GM12878 (cell line): ENCODE measurements around the gene BNIP1. TPM values are rescaled to one million over a fixed set of nuclear protein-coding genes. Genes with fewer than 3 reads are reported as not detected.

Source experiments
- ATAC-seq: fragments of 200-7000 bp; cut with Tn5 transposase; 3 replicates; pipeline ENCODE4 v1.9.1; 2020; ENCODE audit warnings: mild to moderate bottlenecking, moderate library complexity
- BruUV-seq: library from RNA; stranded (reverse); fragments of 400-500 nt; replicated peaks from 2 replicates; lab custom pipeline; 2021; lab: Mats Ljungman, UMichigan
- CTCF ChIA-PET: fragments of 300-600 bp; sonication (Branson Sonifier 250); formaldehyde crosslinking; extraction: SDS; loops from one replicate; lab custom pipeline; 2021; ENCODE audit warnings: inconsistent platforms; lab: Yijun Ruan, JAX
- POLR2A ChIA-PET: fragments of 350-600 bp; formaldehyde crosslinking; extraction: SDS; loops from one replicate; lab custom pipeline; 2021; ENCODE audit warnings: inconsistent platforms; lab: Charles Lee
- RAD21 ChIA-PET: fragments of 300-600 bp; sonication (Branson Sonifier 250); formaldehyde crosslinking; loops from one replicate; lab custom pipeline; 2023; ENCODE audit warnings: antibody characterized with exemption; ENCODE audit not compliant: unreplicated experiment; lab: Charles Lee
- SMC1A ChIA-PET: fragments of 300-600 bp; sonication (Branson Sonifier 250); formaldehyde crosslinking; loops from one replicate; lab custom pipeline; 2023; ENCODE audit not compliant: unreplicated experiment, uncharacterized antibody; lab: Charles Lee
- DNase-seq: peaks from one replicate; pipeline ENCODE4 v3.0.0-alpha.2; 2011; ENCODE audit warnings: low read depth, low spot score
- FAIRE-seq: peaks from 3 replicates; lab custom pipeline; 2011; peaks lifted over from hg19 to GRCh38; lab: Jason Lieb, UNC
- H2AFZ ChIP-seq: 2 replicates; pipeline ENCODE4 v1.6.0; 2011; ENCODE audit warnings: low read depth, low read length, control low read depth; ENCODE audit not compliant: control insufficient read depth
- H3K27ac ChIP-seq: 2 replicates; pipeline ENCODE4 v1.5.1; 2011; ENCODE audit warnings: control low read depth; ENCODE audit not compliant: control insufficient read depth, insufficient read depth
- H3K27me3 ChIP-seq, 2 experiments: replicated peaks in 1 of 2; 2 replicates each; pipeline versions ENCODE4 v1.6.0 to v1.6.1; 2011; ENCODE audit warnings: low read length in 1 of 2; ENCODE audit not compliant: control insufficient read depth in 2 of 2, insufficient read depth in 2 of 2
- H3K36me3 ChIP-seq, 2 experiments: 2 replicates each; pipeline ENCODE4 v1.5.1; 2011; ENCODE audit warnings: low read length in 1 of 2; ENCODE audit not compliant: control insufficient read depth in 2 of 2, insufficient read depth in 2 of 2
- H3K4me1 ChIP-seq: 2 replicates; pipeline ENCODE4 v1.6.1; 2011; ENCODE audit warnings: mild to moderate bottlenecking, low read length, moderate library complexity, mixed read lengths; ENCODE audit not compliant: control insufficient read depth, insufficient read depth
- H3K4me2 ChIP-seq: 2 replicates; pipeline ENCODE4 v1.6.0; 2011; ENCODE audit warnings: control low read depth; ENCODE audit not compliant: control insufficient read depth, insufficient read depth
- H3K4me3 ChIP-seq: fragments of 200-600 bp; sonication (generic); 2 replicates; pipeline ENCODE4 v1.5.1; 2016
- H3K79me2 ChIP-seq: 2 replicates; pipeline ENCODE4 v1.6.0; 2011; ENCODE audit warnings: low read length; ENCODE audit not compliant: control insufficient read depth, insufficient read depth
- H3K9ac ChIP-seq: 2 replicates; pipeline ENCODE4 v1.8.0; 2011; ENCODE audit warnings: low read length, control low read depth, mixed read lengths; ENCODE audit not compliant: control insufficient read depth, insufficient read depth
- H3K9me3 ChIP-seq: replicated peaks from 3 replicates; pipeline ENCODE4 v1.5.1; 2011; ENCODE audit warnings: mild to moderate bottlenecking, low read length; ENCODE audit not compliant: control insufficient read depth, insufficient read depth
- H4K20me1 ChIP-seq: 2 replicates; pipeline ENCODE4 v1.6.0; 2011; ENCODE audit not compliant: control insufficient read depth, insufficient read depth
- BCL3 ChIP-seq: IDR thresholded peaks from 2 replicates; pipeline ENCODE4 v1.6.1; 2011; ENCODE audit warnings: borderline replicate concordance, low read depth, mild to moderate bottlenecking, moderate library complexity, low read length; ENCODE audit not compliant: insufficient read depth, poor library complexity, severe bottlenecking
- FOXM1 ChIP-seq: IDR thresholded peaks from 2 replicates; pipeline ENCODE4 v1.6.1; 2012; ENCODE audit warnings: low read depth, mild to moderate bottlenecking, inconsistent platforms, low read length, moderate library complexity
- NR2C1 ChIP-seq: fragments of 450-650 bp; IDR thresholded peaks from 2 replicates; pipeline ENCODE4 v1.6.1; 2017; ENCODE audit warnings: antibody characterized with exemption, mild to moderate bottlenecking, moderate library complexity
- RAD21 ChIP-seq: IDR thresholded peaks from 2 replicates; pipeline ENCODE4 v1.6.1; 2011; ENCODE audit warnings: mild to moderate bottlenecking, low read depth, low read length, moderate library complexity; ENCODE audit not compliant: insufficient read depth
- SIX5 ChIP-seq: IDR thresholded peaks from 2 replicates; pipeline ENCODE4 v1.6.1; 2011; ENCODE audit warnings: mild to moderate bottlenecking, low read depth, low read length, moderate library complexity; ENCODE audit not compliant: severe bottlenecking
- SUPT20H ChIP-seq: IDR thresholded peaks from 2 replicates; pipeline ENCODE4 v1.6.1; 2011; ENCODE audit warnings: low read depth, mild to moderate bottlenecking, low read length, moderate library complexity, borderline replicate concordance; ENCODE audit not compliant: control insufficient read depth
- ZNF207 ChIP-seq: fragments of 450-650 bp; IDR thresholded peaks from 2 replicates; pipeline ENCODE4 v1.6.1; 2014; ENCODE audit warnings: antibody characterized with exemption, mild to moderate bottlenecking, borderline replicate concordance
- ZNF24 ChIP-seq: fragments of 450-650 bp; IDR thresholded peaks from 2 replicates; pipeline ENCODE4 v1.6.1; 2017; ENCODE audit warnings: antibody characterized with exemption, mild to moderate bottlenecking
- ZNF687 ChIP-seq: fragments of 450-650 bp; IDR thresholded peaks from 2 replicates; pipeline ENCODE4 v1.6.1; 2017; ENCODE audit warnings: mild to moderate bottlenecking, moderate library complexity
- WGBS: methylation state at CpG from one replicate; pipeline ENCODE4 v1.1.6; 2016; ENCODE audit warnings: low lambda C conversion rate; ENCODE audit not compliant: insufficient replicate concordance, insufficient coverage; ENCODE audit errors: missing lambda C conversion rate; 5-methylcytosine and 5-hydroxymethylcytosine counted together
- in situ Hi-C: fragments of 300-500 bp; cut with MboI; formaldehyde crosslinking; loops from 9 replicates; pipeline ENCODE4 v1.14.3; 2018; ENCODE audit warnings: mixed read lengths
- intact Hi-C: fragments of 100-400 bp; cut with micrococcal nuclease; formaldehyde crosslinking; loops from one replicate; pipeline ENCODE4 v1.14.2; 2022; ENCODE audit not compliant: unreplicated experiment
- polyA plus RNA-seq, 11 experiments: library from polyadenylated mRNA; depleted of rRNA in 4 of 11; unstranded in 6 of 11; stranded (reverse) in 5 of 11; fragments of >200 nt; fragmentation: Nextera tagmentation in 4 of 11; fragmentation: Illumina TruSeq in 1 of 11; extraction: Ambion mirVana in 4 of 11; extraction: Trizol in 1 of 11; gene quantifications; 1 replicate in 1 of 11; 2 replicates in 10 of 11; pipeline versions ENCODE4 v1.2.1 to v1.2.3, GENCODE V29; 2011 to 2016; ENCODE audit warnings: inconsistent platforms in 2 of 11, missing spikeins in 2 of 11, low read depth in 1 of 11
- total RNA-seq, 4 experiments: library from RNA; depleted of rRNA in 3 of 4; stranded (reverse); fragments of >200 nt in 3 of 4; fragmentation: Illumina TruSeq in 1 of 4; extraction: Trizol in 1 of 4; gene quantifications; 2 replicates each; pipeline versions ENCODE4 v1.2.1 to v1.2.3, GENCODE V29; 2013 to 2021
- TF ChIP-seq, protein P1 (sequence below): fragments of 450-650 bp; IDR thresholded peaks from 2 replicates; pipeline ENCODE4 v1.6.1; 2016; ENCODE audit warnings: mild to moderate bottlenecking, moderate library complexity, borderline replicate concordance
- TF ChIP-seq, protein P2 (sequence below): fragments of 450-650 bp; IDR thresholded peaks from 2 replicates; pipeline ENCODE4 v1.6.1; 2016; ENCODE audit warnings: mild to moderate bottlenecking

Gene BNIP1
- total and polyA plus RNA-seq, 10 of the 15 experiments (the other 5 are each of a cell fraction or from before 2014, with no cell fraction given), result 20.5 to 62.5 (median 27.4) TPM

DNA sequence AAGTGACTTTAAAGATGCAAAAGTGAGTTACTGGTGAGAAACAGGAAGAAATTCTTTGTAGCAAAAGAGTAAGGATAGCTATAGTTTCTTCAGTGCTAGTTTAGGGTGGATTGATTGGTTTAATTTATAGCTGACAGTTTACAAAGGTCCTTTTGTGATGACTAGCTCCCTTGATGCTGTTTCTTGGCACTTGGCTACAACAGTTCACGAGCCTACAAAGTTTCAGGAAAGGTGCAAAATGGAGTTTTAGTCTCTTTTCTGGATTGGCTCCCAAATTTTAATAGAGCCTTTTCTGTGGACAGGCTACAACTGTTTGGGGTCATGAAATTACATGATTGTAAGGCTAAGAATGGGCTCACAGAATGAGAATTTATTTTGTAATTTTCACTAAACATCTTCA, 40.9 kb upstream of the BNIP1 start (continued):
- TF ChIP-seq, protein P1, sequence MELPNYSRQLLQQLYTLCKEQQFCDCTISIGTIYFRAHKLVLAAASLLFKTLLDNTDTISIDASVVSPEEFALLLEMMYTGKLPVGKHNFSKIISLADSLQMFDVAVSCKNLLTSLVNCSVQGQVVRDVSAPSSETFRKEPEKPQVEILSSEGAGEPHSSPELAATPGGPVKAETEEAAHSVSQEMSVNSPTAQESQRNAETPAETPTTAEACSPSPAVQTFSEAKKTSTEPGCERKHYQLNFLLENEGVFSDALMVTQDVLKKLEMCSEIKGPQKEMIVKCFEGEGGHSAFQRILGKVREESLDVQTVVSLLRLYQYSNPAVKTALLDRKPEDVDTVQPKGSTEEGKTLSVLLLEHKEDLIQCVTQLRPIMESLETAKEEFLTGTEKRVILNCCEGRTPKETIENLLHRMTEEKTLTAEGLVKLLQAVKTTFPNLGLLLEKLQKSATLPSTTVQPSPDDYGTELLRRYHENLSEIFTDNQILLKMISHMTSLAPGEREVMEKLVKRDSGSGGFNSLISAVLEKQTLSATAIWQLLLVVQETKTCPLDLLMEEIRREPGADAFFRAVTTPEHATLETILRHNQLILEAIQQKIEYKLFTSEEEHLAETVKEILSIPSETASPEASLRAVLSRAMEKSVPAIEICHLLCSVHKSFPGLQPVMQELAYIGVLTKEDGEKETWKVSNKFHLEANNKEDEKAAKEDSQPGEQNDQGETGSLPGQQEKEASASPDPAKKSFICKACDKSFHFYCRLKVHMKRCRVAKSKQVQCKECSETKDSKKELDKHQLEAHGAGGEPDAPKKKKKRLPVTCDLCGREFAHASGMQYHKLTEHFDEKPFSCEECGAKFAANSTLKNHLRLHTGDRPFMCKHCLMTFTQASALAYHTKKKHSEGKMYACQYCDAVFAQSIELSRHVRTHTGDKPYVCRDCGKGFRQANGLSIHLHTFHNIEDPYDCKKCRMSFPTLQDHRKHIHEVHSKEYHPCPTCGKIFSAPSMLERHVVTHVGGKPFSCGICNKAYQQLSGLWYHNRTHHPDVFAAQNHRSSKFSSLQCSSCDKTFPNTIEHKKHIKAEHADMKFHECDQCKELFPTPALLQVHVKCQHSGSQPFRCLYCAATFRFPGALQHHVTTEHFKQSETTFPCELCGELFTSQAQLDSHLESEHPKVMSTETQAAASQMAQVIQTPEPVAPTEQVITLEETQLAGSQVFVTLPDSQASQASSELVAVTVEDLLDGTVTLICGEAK, result no peak

DNA sequence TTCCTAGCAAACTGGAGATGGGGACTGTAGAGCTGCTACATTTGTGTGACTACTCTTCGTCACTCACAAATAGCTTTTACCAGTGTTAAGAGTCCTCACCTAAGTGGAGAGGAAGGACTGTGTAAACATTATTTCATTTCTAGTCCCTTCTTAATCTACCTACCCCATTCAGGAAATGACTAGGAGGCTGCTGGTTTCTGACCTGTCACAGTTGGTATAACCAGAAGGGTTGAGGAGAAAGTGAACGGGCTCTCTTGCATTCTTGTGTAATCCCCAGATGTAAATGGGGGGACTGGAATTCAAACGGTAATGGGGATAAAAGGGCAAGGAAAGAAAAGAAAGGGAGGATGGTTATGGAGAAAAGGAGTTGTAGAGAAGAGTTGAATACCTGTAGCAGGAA, 35.4 kb upstream of the BNIP1 start:
- Histone ChIP-seq H3K4me1 (no peaks in the 10 kb centered on the region), H3K9me3 (no peaks in the 10 kb centered on the region; the same call in 2 of the 3 replicates), H3K4me3 (no peak overlapping the region), H3K27ac (no peak overlapping the region), H2AFZ (no peak overlapping the region), H3K4me2 (no peak overlapping the region), H3K36me3 (peaks cover 0 to 10% of the 10 kb centered on the region in 2 experiments; a peak in 2 of 4 replicates), H3K9ac (no peak overlapping the region), H4K20me1 (no peaks in the 10 kb centered on the region), H3K79me2 (no peaks in the 10 kb centered on the region), H3K27me3 (no peaks in the 10 kb centered on the region)
- 65% methylated on average over 3 of the region's 3 CpGs for WGBS
- in situ Hi-C loops (no loop called here), intact Hi-C loops (no loop called here)
- RAD21 ChIA-PET, result no interaction called here
- BruUV-seq, result no TSS peak
- SMC1A ChIA-PET, result no interaction called here
- no peak for ATAC-seq
- DNase-seq, result no peak
- no peak for FAIRE-seq
- POLR2A ChIA-PET, result interaction anchor here (0.6 kb wide), 1 partner anchor 211 kb away, joined by 5 read pairs; no protein-coding TSS in a partner anchor
- CTCF ChIA-PET, result no interaction called here
- no peak for TF ChIP-seq SUPT20H
- TF ChIP-seq FOXM1, result no peak
- TF ChIP-seq, protein P2, sequence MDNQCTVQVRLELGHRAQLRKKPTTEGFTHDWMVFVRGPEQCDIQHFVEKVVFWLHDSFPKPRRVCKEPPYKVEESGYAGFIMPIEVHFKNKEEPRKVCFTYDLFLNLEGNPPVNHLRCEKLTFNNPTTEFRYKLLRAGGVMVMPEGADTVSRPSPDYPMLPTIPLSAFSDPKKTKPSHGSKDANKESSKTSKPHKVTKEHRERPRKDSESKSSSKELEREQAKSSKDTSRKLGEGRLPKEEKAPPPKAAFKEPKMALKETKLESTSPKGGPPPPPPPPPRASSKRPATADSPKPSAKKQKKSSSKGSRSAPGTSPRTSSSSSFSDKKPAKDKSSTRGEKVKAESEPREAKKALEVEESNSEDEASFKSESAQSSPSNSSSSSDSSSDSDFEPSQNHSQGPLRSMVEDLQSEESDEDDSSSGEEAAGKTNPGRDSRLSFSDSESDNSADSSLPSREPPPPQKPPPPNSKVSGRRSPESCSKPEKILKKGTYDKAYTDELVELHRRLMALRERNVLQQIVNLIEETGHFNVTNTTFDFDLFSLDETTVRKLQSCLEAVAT, result no peak
- no peak for TF ChIP-seq ZNF207
- TF ChIP-seq BCL3, result no peak
- no peak for TF ChIP-seq RAD21
- no peak for TF ChIP-seq SIX5
- no peak for TF ChIP-seq ZNF687
- no peak for TF ChIP-seq NR2C1
- no peak for TF ChIP-seq ZNF24
